NK-92 (cell line): ENCODE measurements around the gene LINC00305.

Experiments
- DNase-seq: peaks from one replicate; lab custom pipeline; 2025; ENCODE audit not compliant: unreplicated experiment; lab: John Stamatoyannopoulos, UW

LINC00305 gene

GRCh38 chr18:64148988-64149387 is at the start of gene LINC00305:
TSS of gene LINC00305 (minus strand) at chr18:64149088.
- no peak for DNase-seq

- DNase-seq = no peak
Measured at GRCh38 chr18:64191069-64191468, 42.2 kb upstream of the LINC00305 start.

- DNase-seq = no peak
Measured at GRCh38 chr18:64185987-64186386, 37.1 kb upstream of the LINC00305 start.

- no peak for DNase-seq
Measured at GRCh38 chr18:64183665-64184064, 34.8 kb upstream of the LINC00305 start.

- DNase-seq = no peak
Measured at GRCh38 chr18:64180617-64181016, 31.7 kb upstream of the LINC00305 start.

GRCh38 chr18:64180171-64180570 is 31.3 kb upstream of the LINC00305 start:
- DNase-seq = no peak

GRCh38 chr18:64179556-64180080 is 30.7 kb upstream of the LINC00305 start:
- DNase-seq = no peak

- no peak for DNase-seq
Measured at GRCh38 chr18:64178860-64179259, 30.0 kb upstream of the LINC00305 start.

GRCh38 chr18:64175432-64175831 is 26.5 kb upstream of the LINC00305 start:
- DNase-seq = no peak

GRCh38 chr18:64171576-64171975 is 22.7 kb upstream of the LINC00305 start:
- no peak for DNase-seq

- DNase-seq = no peak
Measured at GRCh38 chr18:64167408-64167925, 18.6 kb upstream of the LINC00305 start.

GRCh38 chr18:64165906-64166305 is 17.0 kb upstream of the LINC00305 start:
- DNase-seq = no peak

- DNase-seq = no peak
Measured at GRCh38 chr18:64164883-64165282, 16.0 kb upstream of the LINC00305 start.

GRCh38 chr18:64149916-64150438 is 1.1 kb upstream of the LINC00305 start:
- DNase-seq = no peak

- DNase-seq = no peak
Measured at GRCh38 chr18:64142904-64143303, 6.0 kb downstream of the LINC00305 start.

- DNase-seq = no peak
Measured at GRCh38 chr18:64137914-64138313, 11.0 kb downstream of the LINC00305 start.

GRCh38 chr18:64134044-64134747 is 14.7 kb downstream of the LINC00305 start:
- DNase-seq = no peak

GRCh38 chr18:64132871-64133270 is 16.0 kb downstream of the LINC00305 start:
- DNase-seq = no peak

- DNase-seq = no peak
Measured at GRCh38 chr18:64131314-64131713, 17.6 kb downstream of the LINC00305 start.

GRCh38 chr18:64127172-64127571 is 21.7 kb downstream of the LINC00305 start:
- no peak for DNase-seq

- no peak for DNase-seq
Measured at GRCh38 chr18:64119916-64120315, 29.0 kb downstream of the LINC00305 start.

GRCh38 chr18:64118406-64118805 is 30.5 kb downstream of the LINC00305 start:
- no peak for DNase-seq
